ENCODE data around the gene SERINC5.
"Not testable (repeated sequence)": the region's sequence is repeated elsewhere in the genome, so short reads cannot be mapped to it uniquely, and the experiment has no call there.

Gene SERINC5

DNA sequence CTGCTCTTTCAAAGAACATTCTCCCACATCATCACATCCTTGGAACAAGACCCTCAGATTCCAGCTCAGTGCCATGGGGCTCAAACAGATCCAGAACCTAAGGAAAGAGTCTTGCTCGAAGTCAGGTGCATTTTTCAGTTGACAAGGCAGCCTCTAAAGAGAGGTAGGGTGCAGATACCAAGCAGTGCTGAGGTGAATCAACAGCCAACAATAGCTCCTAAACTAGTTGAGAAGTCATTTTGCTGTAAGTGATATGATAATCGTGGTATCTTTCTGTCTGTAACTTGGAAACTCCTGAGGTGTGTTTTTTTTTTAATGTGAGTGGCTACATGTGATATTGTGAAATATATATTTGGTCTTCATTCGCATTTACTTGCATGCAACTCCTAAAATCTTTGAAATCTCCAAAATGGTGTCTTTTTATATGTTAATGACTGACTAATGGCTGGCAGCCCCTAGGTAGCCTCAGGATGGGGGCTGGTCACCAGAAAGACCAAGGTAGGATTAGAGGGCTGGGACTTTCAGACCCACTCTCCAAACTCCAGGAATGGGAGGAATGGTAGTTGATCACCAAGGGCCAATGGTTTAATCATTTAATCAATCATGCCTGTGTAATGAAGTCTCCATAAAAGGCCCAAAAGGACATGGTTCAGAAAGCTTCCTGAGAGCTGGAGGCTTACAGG, 96.6 kb downstream of the SERINC5 start:
- DNase-seq, result no peak

DNA sequence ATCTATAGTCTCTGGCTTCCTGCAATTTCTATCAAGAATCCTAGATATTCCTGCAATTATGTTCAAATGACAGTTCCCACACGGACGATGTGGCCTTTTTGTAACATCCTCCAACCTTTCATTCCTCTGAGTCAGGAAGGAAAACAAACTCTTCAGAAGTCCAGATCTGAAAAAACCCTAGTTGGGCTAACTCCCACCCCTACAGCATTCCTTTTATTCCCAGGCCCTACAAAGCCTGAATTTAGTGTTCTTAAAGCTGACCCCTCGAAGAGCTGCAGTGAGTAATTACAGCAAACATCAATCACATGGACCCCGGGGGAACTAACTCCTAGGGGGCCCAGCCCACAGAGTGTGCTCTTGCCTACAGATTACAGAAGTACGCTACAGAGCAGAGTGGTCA, 99.7 kb downstream of the SERINC5 start:
- DNase-seq, result no peak

- DNase-seq, result no peak
Observed at GRCh38 chr5:80154749-80155148, 101.1 kb downstream of the SERINC5 start.

- not testable (repeated sequence) for DNase-seq
Observed at GRCh38 chr5:80154289-80154688, 101.6 kb downstream of the SERINC5 start.

DNA sequence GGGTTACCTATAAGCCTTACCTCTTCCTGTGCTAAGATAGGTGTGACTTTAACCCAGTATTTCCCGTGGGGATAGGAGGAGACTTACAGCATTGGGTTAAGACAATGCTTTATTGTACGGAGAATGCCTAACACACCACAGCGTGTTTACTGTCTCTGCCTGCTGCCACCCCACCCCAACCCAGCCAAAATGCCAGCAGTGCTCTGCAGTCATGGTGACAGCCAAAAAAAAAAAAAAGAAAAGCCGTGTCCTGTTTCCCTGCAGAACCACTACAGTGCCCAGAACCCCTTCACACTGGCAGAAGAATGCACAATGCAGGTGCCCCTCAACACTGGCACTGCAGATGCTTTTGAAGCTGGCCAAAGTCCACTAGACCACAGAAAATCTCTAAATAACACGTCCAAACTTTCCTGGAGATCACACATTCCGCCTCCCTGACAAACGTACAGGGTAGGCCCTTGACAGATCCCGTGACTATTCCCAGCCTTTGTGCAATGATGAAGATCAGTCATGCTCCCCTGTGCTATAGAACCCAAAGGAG, 102.2 kb downstream of the SERINC5 start:
- DNase-seq, result no peak

DNA sequence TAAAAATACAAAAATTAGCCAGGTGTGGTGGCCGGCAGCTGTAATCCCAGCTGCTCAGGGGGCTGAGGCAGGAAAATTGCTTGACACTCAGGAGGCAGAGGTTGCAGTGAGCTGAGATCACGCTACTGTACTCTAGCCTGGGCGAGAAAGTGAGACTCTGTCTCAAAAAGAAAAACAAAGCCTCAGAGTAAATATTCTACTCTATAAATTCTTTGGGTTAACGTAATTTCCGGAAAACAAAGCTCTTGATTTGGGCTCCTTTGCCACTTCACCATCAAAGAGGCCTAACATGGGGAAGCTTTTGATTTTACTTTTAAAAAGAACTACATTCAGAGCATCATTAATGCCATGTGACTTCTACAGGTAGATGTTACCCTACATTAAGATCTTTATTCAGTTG, 103.1 kb downstream of the SERINC5 start:
- no peak for DNase-seq

DNA sequence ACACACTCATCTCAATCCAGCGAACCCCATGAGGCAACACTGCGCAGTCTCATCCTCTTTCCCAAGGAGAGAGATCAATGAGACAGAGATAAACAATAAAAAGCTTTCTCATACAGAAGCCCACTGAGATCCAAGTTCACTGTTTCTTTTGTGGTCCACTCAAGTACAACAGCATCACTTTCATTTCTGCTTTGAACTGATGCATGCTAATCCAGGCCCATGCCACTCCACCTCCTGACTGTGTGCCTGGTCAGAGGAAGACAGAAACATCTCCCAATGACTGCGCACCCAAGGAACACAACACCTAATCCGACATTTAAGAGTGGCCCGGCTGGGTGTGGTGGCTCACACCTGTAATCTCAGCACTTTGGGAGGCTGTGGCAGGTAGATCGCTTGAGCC, 104.0 kb downstream of the SERINC5 start:
- no peak for DNase-seq

GRCh38 chr5:80150731-80151130, 105.1 kb downstream of the SERINC5 start:
- no peak for DNase-seq

DNA sequence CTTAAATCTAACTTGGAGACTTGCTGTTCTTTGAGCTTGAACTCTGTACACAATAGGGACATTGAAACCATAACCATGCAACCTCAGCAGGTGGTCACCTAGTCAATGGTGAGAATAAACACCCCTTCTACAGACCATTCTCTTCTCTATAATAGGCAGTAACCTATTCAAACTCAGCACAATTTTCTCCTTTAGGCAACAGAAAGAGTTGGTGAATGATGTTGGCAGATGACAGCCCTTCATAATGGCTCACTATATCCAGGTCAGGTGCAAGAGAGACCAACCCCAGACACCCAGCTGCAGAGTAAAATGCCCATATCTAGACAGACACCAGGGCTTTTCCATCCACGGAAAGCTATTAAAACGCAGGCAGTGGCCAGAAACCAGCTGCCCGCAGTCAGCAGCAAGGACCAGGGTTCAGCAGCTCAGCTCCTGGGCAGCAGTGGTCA, 106.7 kb downstream of the SERINC5 start:
- peak; percentile 82 for DNase-seq

DNA sequence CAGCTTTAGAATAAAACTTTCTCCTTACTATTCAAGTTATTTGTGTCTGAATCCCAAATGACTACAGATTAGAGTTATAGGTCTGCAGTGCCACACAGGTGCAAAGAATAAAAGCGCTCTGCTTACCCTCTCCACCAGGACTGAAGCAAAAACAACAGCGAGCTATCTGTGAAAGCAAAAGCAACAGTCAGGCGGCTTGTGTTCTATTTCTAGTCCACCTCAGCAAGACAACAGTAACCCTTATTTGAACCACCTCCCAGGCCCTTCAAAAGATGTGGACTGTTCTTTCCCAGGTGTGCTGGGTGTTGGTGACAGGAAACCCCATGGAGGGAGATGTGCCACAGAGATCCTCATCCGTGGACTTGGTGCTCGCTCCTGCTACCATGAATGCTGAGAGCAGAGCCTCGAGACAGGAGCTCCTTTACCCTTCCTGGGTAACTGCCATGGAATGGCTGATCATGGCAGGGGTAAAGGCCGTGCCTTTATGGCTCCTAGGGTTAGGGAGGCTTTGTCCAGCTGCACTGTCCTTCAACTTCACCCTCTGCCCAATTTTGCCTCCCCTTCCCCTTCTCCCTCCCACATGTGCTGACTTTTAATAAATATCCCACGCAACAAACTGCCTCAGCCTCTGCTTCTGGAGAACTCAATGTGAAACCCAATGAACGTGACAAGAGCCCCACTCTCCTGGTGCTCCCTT, 108.6 kb downstream of the SERINC5 start:
- DNase-seq, result no peak

DNA sequence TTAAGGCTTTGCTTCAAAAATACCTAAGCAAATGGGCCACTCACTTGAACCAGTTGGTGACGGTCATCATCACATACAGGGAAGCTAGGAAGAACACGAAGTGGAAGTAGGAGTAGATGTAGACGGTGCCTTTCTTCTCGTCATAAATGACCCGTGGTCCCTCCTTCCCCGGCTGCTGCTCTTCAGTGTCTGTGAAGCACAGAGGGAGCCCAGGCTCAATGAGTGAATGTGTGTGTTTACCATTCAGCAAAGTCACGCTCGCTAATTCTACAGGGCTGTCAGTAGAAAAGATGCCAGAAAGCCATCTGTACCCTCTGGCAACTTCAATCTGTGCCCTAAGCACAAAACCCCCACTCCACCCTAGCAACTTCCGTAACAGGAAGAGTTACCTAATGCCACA, 109.8 kb downstream of the SERINC5 start:
- peak; percentile 81 for DNase-seq

- DNase-seq, result no peak
Observed at GRCh38 chr5:80143491-80143890, 112.4 kb downstream of the SERINC5 start.

DNA sequence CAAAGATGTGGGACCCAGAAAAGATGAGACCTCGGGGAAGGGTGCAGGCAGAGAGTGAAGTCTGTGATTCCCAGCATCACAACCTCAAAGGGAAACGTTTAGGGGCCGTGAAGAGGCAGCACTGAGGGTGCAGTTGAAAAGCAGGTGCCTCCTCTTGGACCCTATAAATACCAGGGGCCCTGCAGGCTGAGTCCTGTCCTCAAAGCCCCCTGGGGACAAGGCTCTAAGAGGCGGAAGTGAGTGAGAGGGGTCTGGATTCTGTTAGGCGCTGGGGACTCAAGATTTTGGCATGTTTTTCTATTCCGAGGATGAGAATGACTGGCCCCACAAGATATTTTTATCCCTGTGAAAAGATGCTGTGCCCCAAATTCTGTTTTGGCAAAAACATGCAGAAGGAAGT, 112.9 kb downstream of the SERINC5 start:
- no peak for DNase-seq

DNA sequence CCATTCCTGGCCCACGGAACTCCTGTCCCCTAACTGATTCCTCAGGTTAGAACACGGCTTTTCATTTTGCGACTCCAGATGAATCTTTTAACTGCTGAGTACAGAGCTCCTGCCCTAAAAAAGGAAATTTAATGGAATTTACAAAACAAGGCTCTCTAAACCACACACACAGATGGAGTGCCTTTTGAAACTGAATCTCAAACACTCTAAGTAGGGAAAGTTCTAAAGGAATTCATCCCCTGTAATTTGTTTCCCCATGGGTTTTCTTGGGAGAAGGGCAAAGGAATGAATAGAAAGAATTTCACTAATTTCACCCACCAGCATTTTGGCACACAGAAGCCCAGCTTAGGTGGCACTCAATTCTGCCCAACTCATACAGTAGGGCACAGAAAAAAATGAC, 114.2 kb downstream of the SERINC5 start:
- no peak for DNase-seq

- DNase-seq, result no peak
Observed at GRCh38 chr5:80141147-80141671, 114.6 kb downstream of the SERINC5 start.

DNA sequence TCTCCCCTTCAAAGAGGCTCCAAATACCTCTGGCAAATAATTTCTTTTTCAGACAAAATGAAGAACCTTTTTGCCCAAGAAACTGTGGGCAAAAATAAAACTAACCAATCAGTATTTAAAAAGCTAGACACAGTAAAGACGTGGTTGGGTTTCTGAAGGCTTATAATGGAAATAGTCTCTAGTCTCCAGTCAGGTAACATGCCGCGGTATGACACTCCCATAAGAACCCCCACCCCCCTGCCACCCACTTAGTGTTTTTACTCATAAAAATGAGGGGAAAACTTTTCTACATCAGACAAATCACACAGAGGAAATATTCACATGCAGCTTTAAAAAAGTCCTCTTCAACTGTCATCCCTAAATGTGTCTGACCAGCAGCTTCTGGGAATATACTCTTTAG, 115.4 kb downstream of the SERINC5 start:
- DNase-seq, result no peak

DNA sequence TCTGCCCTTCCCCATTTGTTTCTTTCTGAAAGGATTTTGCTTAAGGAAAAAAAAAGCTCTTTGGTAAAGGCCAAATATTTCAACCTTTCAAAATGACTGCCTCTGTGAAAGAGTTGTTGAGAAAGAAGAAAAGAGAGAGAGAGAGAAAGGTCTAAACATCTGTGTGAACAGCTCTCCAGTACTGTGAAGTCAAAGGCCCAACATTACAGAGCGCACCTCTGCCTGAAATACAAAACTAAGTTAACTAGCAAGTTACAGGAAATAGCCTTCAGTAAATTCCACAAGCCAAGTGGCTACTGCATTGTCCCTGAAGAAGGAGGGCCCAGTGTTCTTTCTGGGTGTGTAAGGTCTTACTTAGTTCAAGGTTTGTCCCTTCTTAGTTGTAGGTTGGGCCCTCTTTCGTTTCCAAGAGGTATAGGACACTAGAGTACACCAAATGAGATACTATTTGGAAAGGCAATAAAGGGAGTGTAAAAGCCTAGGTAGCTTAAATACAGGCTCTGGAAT, 116.3 kb downstream of the SERINC5 start:
- DNase-seq, result no peak

GRCh38 chr5:80138486-80138885, 117.4 kb downstream of the SERINC5 start:
- no peak for DNase-seq

DNA sequence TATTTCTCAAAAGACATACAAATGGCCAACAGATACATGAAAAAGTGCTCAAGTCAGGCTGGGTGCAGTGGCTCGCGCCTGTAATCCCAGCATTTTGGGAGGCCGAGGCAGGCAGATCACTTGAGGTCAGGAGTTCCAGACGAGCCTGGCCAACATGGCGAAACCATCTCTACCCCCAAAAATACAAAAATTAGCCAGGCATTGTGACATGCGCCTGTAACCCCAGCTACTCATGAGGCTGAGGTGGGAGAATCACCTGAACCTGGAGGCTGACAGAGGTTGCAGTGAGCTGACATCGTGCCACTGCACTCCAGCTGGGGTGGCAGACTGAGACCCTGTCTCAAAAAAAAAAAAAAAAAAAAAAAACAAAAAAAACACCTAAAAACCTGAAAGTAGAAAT, 119.0 kb downstream of the SERINC5 start:
- not testable (repeated sequence) for DNase-seq

DNA sequence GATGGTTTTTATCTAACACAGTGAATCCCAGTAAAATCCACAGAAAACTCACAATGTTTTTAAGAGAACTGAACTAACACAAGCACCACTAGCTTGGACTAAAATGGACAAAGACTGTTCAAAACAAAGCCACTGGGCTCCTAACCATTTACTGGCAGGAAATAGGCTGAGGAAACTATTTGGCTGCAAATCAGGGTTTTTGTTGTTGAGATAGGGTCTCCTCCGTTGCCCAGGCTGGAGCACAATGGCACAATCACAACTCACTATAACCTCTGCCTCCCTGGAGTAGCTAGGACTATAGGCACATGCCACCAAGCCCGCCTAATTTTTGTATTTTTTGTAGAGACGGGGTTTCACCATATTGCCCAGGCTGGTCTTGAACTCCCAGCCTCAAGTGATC, 121.0 kb downstream of the SERINC5 start:
- no peak for DNase-seq

DNA sequence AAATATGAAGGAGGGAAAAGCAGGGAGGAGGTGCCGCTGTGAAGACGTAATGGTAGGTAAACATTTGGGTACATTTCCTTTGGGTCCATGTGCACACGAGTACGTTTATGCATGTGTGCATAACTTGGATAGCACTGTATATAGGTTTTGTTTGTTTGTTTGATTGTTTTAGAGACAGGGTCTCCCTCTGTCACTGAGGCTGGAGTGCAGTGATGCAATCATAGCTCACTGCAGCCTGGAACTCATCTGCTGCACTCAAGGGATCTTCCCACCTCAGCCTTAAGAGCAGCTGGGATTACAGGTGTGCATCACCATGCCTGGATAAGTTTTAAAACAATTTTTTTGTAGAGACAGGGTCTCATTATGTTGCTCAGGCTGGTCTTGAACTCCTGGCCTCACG, 126.7 kb downstream of the SERINC5 start:
- DNase-seq, result no peak

GRCh38 chr5:80128141-80128540, 127.7 kb downstream of the SERINC5 start:
- DNase-seq, result no peak

DNA sequence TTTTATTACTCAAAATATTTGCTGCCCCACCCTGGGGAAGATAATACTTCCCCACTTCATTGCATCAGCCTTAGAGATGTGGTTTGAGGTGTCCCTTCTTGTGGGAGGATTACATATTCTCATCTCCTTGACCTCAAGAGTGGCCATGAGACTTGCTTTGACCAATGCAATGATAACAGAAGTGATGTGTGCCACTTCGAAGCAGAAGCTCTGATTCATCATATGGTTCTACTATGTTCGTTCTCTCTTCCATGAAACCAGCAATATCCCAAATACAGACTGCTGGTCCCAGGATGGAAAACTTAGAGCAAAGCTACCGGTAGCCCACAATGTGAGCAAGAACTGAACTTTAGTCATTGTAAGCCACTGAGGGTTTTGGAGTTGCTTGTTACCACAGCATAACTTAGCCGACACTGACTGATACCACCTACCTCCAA, 128.7 kb downstream of the SERINC5 start:
- no peak for DNase-seq

GRCh38 chr5:80125962-80126480, 129.8 kb downstream of the SERINC5 start:
- no peak for DNase-seq
